ENCODE results near the gene LLGL2.

GRCh38 chr17:75591722-75592302, 66.3 kb downstream of the LLGL2 start:
- TF ChIP-seq CTCF (IDR thresholded peaks at IDR 0.05; ENCODE audit: low read depth, low read length): no peak
- TF ChIP-seq EZH2phosphoT487 (IDR thresholded peaks at IDR 0.05; ENCODE audit: low read depth): no peak

Data from OCI-LY3 (cell line).